Neural cell (in vitro differentiated cells): ENCODE data around the gene RAB5B. TPM values are rescaled to one million over a fixed set of nuclear protein-coding genes. Genes with fewer than 3 reads are reported as not detected.

Source experiments
- H2AFZ ChIP-seq: fragments of 200-600, 300-800 bp; sonication (generic), shearing (Covaris generic); 2 replicates; pipeline ENCODE4 v1.6.0; 2014; ENCODE audit warnings: low read depth, mild to moderate bottlenecking, antibody characterized with exemption, low read length, moderate library complexity
- H3F3A ChIP-seq: fragments of 200-600 bp; shearing (Covaris generic); 2 replicates; pipeline ENCODE4 v1.6.1; 2016; ENCODE audit warnings: mild to moderate bottlenecking, moderate library complexity, mixed read lengths, antibody characterized with exemption, low read length; ENCODE audit not compliant: insufficient read depth, poor library complexity, severe bottlenecking
- H3K27ac ChIP-seq: fragments of 200-600, 300-800 bp; sonication (generic), shearing (Covaris generic); 2 replicates; pipeline ENCODE4 v1.5.1; 2014; ENCODE audit warnings: mild to moderate bottlenecking, low read length, moderate library complexity
- H3K27me3 ChIP-seq: fragments of 300-800, 200-600 bp; sonication (generic), shearing (Covaris generic); 2 replicates; pipeline ENCODE4 v1.6.0; 2014; ENCODE audit warnings: mild to moderate bottlenecking, low read depth, low read length, moderate library complexity; ENCODE audit not compliant: insufficient read depth
- H3K36me3 ChIP-seq: fragments of 300-800, 200-600 bp; sonication (generic), shearing (Covaris generic); 2 replicates; pipeline ENCODE4 v1.5.1; 2014; ENCODE audit warnings: mild to moderate bottlenecking, antibody characterized with exemption, low read length, moderate library complexity; ENCODE audit not compliant: insufficient read depth
- H3K4me2 ChIP-seq: fragments of 300-800, 200-600 bp; sonication (generic), shearing (Covaris generic); 2 replicates; pipeline ENCODE4 v1.6.0; 2014; ENCODE audit warnings: mild to moderate bottlenecking, low read length
- H3K4me3 ChIP-seq: fragments of 300-800, 200-600 bp; sonication (generic), shearing (Covaris generic); 2 replicates; pipeline ENCODE4 v1.5.1; 2014; ENCODE audit warnings: mild to moderate bottlenecking, low read length, moderate library complexity
- H3K79me2 ChIP-seq: fragments of 200-600 bp; shearing (Covaris generic); replicated peaks from 2 replicates; pipeline ENCODE4 v1.6.0; 2014; ENCODE audit warnings: mild to moderate bottlenecking, low read length, moderate library complexity; ENCODE audit not compliant: insufficient read depth
- H3K9ac ChIP-seq: fragments of 300-800, 200-600 bp; sonication (generic), shearing (Covaris generic); 2 replicates; pipeline ENCODE4 v1.6.1; 2016; ENCODE audit warnings: mild to moderate bottlenecking, low read length, mixed read lengths
- H3K9me2 ChIP-seq: fragments of 200-600 bp; shearing (Covaris generic); 2 replicates; pipeline ENCODE4 v1.6.1; 2016; ENCODE audit warnings: mild to moderate bottlenecking, low read length, mixed read lengths; ENCODE audit not compliant: insufficient read depth
- H3K9me3 ChIP-seq: fragments of 200-600, 300-800 bp; sonication (generic), shearing (Covaris generic); 2 replicates; pipeline ENCODE4 v1.6.1; 2016; ENCODE audit warnings: mild to moderate bottlenecking, mixed run types, low read length, moderate library complexity, mixed read lengths
- H4K20me1 ChIP-seq: fragments of 200-600 bp; shearing (Covaris generic); 2 replicates; pipeline ENCODE4 v1.6.1; 2016; ENCODE audit warnings: mild to moderate bottlenecking, mixed run types; ENCODE audit not compliant: insufficient read depth
- CTCF ChIP-seq: fragments of 450-650 bp; IDR thresholded peaks from 2 replicates; pipeline ENCODE4 v1.5.1; 2014; ENCODE audit warnings: antibody characterized with exemption, mild to moderate bottlenecking, moderate library complexity; ENCODE audit not compliant: poor library complexity, severe bottlenecking
- EP300 ChIP-seq: fragments of 450-650 bp; conservative IDR thresholded peaks from 2 replicates; pipeline ENCODE4 v1.6.1; 2014; ENCODE audit warnings: antibody characterized with exemption, mild to moderate bottlenecking, moderate library complexity; ENCODE audit not compliant: poor library complexity, severe bottlenecking
- EZH2 ChIP-seq: fragments of 200-600, 300-800 bp; shearing (Covaris generic), sonication (generic); IDR thresholded peaks from 2 replicates; pipeline ENCODE4 v1.6.1; 2014; ENCODE audit warnings: antibody characterized with exemption, low read length, borderline replicate concordance, mild to moderate bottlenecking; ENCODE audit not compliant: insufficient read depth, poor library complexity, severe bottlenecking
- MXI1 ChIP-seq: fragments of 450-650 bp; conservative IDR thresholded peaks from 2 replicates; pipeline ENCODE4 v1.6.1; 2014; ENCODE audit warnings: antibody characterized with exemption, mild to moderate bottlenecking; ENCODE audit not compliant: poor library complexity, severe bottlenecking
- POLR2AphosphoS5 ChIP-seq: IDR thresholded peaks from 2 replicates; pipeline ENCODE4 v1.6.1; 2012
- RAD21 ChIP-seq: fragments of 450-650 bp; conservative IDR thresholded peaks from 2 replicates; pipeline ENCODE4 v1.6.1; 2014; ENCODE audit warnings: antibody characterized with exemption, mild to moderate bottlenecking, moderate library complexity
- SMC3 ChIP-seq: fragments of 450-650 bp; conservative IDR thresholded peaks from 2 replicates; pipeline ENCODE4 v1.6.1; 2014; ENCODE audit warnings: antibody characterized with exemption, mild to moderate bottlenecking, moderate library complexity; ENCODE audit not compliant: poor library complexity
- TAF1 ChIP-seq: IDR thresholded peaks from 2 replicates; pipeline ENCODE4 v1.6.1; 2012; ENCODE audit warnings: low read depth
- polyA plus RNA-seq: library from polyadenylated mRNA; depleted of rRNA; stranded (reverse); fragments of >200 nt; gene quantifications from 2 replicates; pipeline ENCODE4 v1.2.3, GENCODE V29; 2014
- TF ChIP-seq, protein P1 (sequence below): IDR thresholded peaks from 2 replicates; pipeline ENCODE4 v1.6.1; 2012; ENCODE audit warnings: borderline replicate concordance

RAB5B gene
- polyA plus RNA-seq, 1 donor from 2014 or later, result 39.6 TPM

DNA sequence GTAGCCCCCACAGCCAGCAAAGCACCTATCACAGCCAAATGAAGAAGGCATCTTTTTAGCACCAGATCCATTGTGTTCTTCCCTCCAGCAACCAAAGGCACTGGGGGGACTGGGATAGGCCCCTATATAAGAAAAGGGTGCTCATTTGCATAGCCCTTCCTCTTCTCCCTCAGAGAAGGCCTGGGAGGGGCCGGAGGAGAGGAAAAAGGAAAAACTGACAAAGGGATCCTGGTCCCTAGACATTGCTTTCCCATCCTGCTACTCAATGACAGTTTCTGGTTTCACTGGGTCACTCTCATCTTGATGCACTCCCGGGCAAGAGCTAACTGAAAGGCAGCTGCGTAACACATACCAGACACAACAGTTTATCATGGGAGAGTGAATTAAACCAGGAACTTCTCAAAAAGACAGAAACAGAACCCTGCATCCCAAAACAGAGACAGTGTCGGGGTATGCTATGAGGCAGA, 7.9 kb upstream of the RAB5B start, which contains the start of gene PMEL:
PMEL (minus strand) TSS at position 102 of the 467 bp plus-strand sequence; CDS start at position 71, 31 bp downstream.
- no peak within 1 kb of the TSS for H3K27ac ChIP-seq
- H3K4me2 ChIP-seq, result peak within 1 kb of the TSS; percentile 68
- peak within 1 kb of the TSS; percentile 34 for H3K9ac ChIP-seq
- no peaks in the 10 kb centered on the region for H3K36me3 ChIP-seq
- H3F3A ChIP-seq, result no peaks in the 10 kb centered on the region
- H3K79me2 ChIP-seq, result no peaks in the 10 kb centered on the region
- H3K9me3 ChIP-seq, result no peaks in the 10 kb centered on the region
- TF ChIP-seq POLR2AphosphoS5 (no peak), CTCF (no peak), SMC3 (no peak), TAF1 (no peak), RAD21 (no peak), EP300 (no peak), MXI1 (no peak), EZH2 (no peak)
- TF ChIP-seq, protein P1, sequence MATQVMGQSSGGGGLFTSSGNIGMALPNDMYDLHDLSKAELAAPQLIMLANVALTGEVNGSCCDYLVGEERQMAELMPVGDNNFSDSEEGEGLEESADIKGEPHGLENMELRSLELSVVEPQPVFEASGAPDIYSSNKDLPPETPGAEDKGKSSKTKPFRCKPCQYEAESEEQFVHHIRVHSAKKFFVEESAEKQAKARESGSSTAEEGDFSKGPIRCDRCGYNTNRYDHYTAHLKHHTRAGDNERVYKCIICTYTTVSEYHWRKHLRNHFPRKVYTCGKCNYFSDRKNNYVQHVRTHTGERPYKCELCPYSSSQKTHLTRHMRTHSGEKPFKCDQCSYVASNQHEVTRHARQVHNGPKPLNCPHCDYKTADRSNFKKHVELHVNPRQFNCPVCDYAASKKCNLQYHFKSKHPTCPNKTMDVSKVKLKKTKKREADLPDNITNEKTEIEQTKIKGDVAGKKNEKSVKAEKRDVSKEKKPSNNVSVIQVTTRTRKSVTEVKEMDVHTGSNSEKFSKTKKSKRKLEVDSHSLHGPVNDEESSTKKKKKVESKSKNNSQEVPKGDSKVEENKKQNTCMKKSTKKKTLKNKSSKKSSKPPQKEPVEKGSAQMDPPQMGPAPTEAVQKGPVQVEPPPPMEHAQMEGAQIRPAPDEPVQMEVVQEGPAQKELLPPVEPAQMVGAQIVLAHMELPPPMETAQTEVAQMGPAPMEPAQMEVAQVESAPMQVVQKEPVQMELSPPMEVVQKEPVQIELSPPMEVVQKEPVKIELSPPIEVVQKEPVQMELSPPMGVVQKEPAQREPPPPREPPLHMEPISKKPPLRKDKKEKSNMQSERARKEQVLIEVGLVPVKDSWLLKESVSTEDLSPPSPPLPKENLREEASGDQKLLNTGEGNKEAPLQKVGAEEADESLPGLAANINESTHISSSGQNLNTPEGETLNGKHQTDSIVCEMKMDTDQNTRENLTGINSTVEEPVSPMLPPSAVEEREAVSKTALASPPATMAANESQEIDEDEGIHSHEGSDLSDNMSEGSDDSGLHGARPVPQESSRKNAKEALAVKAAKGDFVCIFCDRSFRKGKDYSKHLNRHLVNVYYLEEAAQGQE, result no peak
- H3K4me3 ChIP-seq, result peak within 1 kb of the TSS; percentile 83
- H4K20me1 ChIP-seq, result no peaks in the 10 kb centered on the region
- peak within 1 kb of the TSS; percentile 57 for H2AFZ ChIP-seq
- H3K27me3 ChIP-seq, result no peaks in the 10 kb centered on the region
- no peaks in the 10 kb centered on the region for H3K9me2 ChIP-seq

GRCh38 chr12:55966408-55967281, 7.2 kb upstream of the RAB5B start, which contains the start of gene CDK2:
TSS of gene CDK2 (plus strand) at chr12:55966830. CDS start at chr12:55967009, 179 bp downstream.
- no peaks in the 10 kb centered on the region for H4K20me1 ChIP-seq
- peak within 1 kb of the TSS; percentile 68 for H3K4me2 ChIP-seq
- H3K4me3 ChIP-seq, result peak within 1 kb of the TSS; percentile 83
- H3F3A ChIP-seq, result no peaks in the 10 kb centered on the region
- H3K9me2 ChIP-seq, result no peaks in the 10 kb centered on the region
- no peaks in the 10 kb centered on the region for H3K79me2 ChIP-seq
- TF ChIP-seq SMC3, result no peak
- TF ChIP-seq POLR2AphosphoS5, result no peak
- TF ChIP-seq EZH2, result no peak
- no peak within 1 kb of the TSS for H3K27ac ChIP-seq
- peak within 1 kb of the TSS; percentile 57 for H2AFZ ChIP-seq
- no peaks in the 10 kb centered on the region for H3K9me3 ChIP-seq
- H3K27me3 ChIP-seq, result no peaks in the 10 kb centered on the region
- H3K36me3 ChIP-seq, result no peaks in the 10 kb centered on the region
- peak within 1 kb of the TSS; percentile 34 for H3K9ac ChIP-seq
